Stimulated activated CD4-positive, alpha-beta T cell treated with anti-CD3 and anti-CD28 coated beads, Interleukin-12 subunit alpha, Interleukin-12 subunit beta, amount 100 ng/mL, for 24 hours (primary cell): ENCODE data around the gene FOXN3.

Experiments
- DNase-seq, 2 experiments: peaks; one replicate each; pipeline ENCODE4 v3.0.0-alpha.2; 2020; ENCODE audit warnings: low read depth in 2 of 2

FOXN3 gene

GRCh38 chr14:89430391-89431236 is 13.6 kb upstream of the FOXN3 start:
- DNase-seq = no peak

GRCh38 chr14:89429199-89430181 is 12.5 kb upstream of the FOXN3 start:
- DNase-seq = peak in 1 of 2 experiments; percentile 53

GRCh38 chr14:89428546-89429198 is 11.6 kb upstream of the FOXN3 start:
- DNase-seq = no peak

- DNase-seq = no peak
Observed at GRCh38 chr14:89428173-89428523, 11.1 kb upstream of the FOXN3 start.

GRCh38 chr14:89427426-89428172 is 10.6 kb upstream of the FOXN3 start:
- DNase-seq = no peak

- DNase-seq = no peak
Observed at GRCh38 chr14:89425931-89426330, 8.9 kb upstream of the FOXN3 start.

GRCh38 chr14:89424241-89424640 is 7.2 kb upstream of the FOXN3 start:
- no peak for DNase-seq

- DNase-seq = no peak
Observed at GRCh38 chr14:89422952-89423345, 5.9 kb upstream of the FOXN3 start.

GRCh38 chr14:89422181-89422951 is 5.3 kb upstream of the FOXN3 start:
- DNase-seq = peak; percentile 35 to 41

GRCh38 chr14:89420502-89420901 is 3.5 kb upstream of the FOXN3 start:
- no peak for DNase-seq

- no peak for DNase-seq
Observed at GRCh38 chr14:89419973-89420482, 3.0 kb upstream of the FOXN3 start.

- DNase-seq = no peak
Observed at GRCh38 chr14:89418976-89419375, 1.9 kb upstream of the FOXN3 start.

GRCh38 chr14:89418452-89418851 is 1.4 kb upstream of the FOXN3 start:
- DNase-seq = no peak

- DNase-seq = peak; percentile 41
Observed at GRCh38 chr14:89417465-89418225, 612 bp upstream of the FOXN3 start.

- peak; percentile 96 to 99 for DNase-seq
Observed at GRCh38 chr14:89416002-89416995, 734 bp downstream of the FOXN3 start.

GRCh38 chr14:89415159-89415558 is 1.9 kb downstream of the FOXN3 start:
- DNase-seq = no peak

GRCh38 chr14:89411976-89412375 is 5.1 kb downstream of the FOXN3 start:
- no peak for DNase-seq

- no peak for DNase-seq
Observed at GRCh38 chr14:89409961-89410360, 7.1 kb downstream of the FOXN3 start.
